ENCODE measurements around the gene POLR2E. TPM values are rescaled to one million over a fixed set of nuclear protein-coding genes. Genes with fewer than 3 reads are reported as not detected.

POLR2E gene
- total RNA-seq, 1 donor: 48.9 TPM

DNA sequence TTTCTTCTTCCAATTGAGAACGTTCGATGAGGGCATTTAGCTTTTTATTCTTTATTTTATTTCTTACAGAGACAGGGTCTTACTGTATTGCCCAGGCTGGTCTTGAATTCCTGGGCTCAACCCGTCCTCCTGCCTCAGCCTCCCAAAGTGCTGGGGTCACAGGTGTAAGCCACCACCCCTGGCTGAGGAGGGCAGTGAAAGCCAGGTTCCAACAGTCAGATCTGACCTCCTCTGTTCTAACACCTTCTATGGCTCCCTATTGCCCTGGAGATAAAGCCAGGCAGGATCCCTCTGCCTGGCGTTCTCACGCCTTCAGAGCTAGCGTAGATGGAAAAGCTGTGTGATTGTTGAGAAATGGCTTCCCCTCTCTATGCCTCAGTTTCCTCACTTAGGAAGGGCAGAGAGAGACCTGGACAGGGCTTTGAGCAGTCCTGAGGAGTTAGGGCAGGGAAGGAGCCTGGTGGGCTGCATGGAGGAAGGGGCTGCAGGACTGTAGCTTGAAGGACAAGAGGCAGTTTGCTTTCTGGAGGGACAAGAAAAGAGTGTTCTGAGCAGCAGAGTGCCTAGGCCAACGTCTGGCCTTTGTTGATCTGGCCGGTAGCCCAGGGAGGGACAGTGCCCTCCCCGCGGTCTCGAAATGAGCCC lies 22.7 kb downstream of the POLR2E start:
- peaks cover 87% of the 10 kb centered on the region for H3K4me1 ChIP-seq (ENCODE audit: insufficient read depth, low read length)
- H3K9me3 ChIP-seq (ENCODE audit: low read depth, low read length): no peaks in the 10 kb centered on the region
- no peaks in the 10 kb centered on the region for H3K27me3 ChIP-seq (ENCODE audit: insufficient read depth, low read length)
- no peak overlapping the region for H3K4me3 ChIP-seq (ENCODE audit: low read length)

DNA sequence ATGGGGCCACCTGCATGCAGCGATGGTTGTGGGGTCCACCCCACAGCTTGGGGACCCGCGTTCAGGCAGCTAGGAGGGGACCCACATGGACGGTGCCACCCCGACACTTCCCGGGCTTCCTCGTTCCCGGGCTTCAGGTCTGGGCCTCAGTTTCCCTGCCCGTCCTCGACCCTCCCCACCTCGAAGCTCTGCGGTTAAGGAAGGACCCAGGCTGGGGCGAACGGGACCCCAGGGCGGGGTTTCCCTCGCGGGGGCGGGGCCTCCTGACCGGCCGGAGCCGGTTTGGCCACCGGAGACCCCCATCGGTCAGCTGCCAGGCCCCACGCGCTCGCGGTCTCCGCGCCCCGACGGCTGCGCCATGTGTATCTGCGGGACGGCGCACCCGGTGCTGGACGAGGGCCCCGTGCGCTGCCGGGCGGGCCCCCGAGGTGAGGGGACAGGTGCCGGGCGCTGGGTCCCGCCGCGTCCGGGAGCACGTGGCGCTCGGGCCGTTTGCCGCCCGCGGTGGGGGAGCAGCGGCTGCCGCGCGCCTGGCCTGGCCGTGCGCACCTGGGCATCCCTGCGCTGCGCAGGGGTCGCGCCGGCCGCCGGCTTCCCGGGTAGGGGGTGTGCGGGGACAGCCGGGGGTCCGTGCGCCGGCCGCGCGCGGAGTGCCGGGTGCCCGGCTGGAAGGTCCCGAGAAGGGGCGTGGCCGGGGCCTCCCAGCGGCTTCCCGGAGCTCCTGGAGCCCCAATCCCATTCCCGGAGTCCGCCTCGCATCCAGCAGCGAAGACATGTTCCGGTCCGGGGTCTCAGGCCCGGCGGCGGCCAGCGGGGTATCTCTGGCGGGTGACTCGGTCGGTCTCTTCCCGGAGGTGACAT lies 24.0 kb downstream of the POLR2E start:
- peaks cover 81% of the 10 kb centered on the region for H3K4me1 ChIP-seq (ENCODE audit: insufficient read depth, low read length)
- no peaks in the 10 kb centered on the region for H3K27me3 ChIP-seq (ENCODE audit: insufficient read depth, low read length)
- no peak overlapping the region for H3K4me3 ChIP-seq (ENCODE audit: low read length)
- H3K9me3 ChIP-seq (ENCODE audit: low read depth, low read length): no peaks in the 10 kb centered on the region

DNA sequence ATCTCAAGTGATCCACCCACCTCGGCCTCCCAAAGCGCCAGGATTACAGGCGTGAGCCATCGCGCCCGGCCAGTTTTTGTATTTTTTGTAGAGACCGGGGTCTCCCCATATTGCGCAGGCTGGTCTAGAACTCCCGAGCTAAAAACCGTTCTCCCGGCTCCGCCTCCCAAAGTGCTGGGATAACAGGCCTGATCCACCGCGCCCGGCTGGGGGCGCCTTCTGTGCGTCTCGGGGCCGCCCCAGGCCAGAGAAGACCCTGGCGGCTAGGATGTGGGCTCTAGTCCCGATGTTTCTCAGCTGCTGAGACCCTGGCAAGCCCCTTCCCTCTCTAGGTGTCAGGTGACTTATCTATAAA lies 24.6 kb downstream of the POLR2E start:
- Histone ChIP-seq H3K27me3 (ENCODE audit: insufficient read depth, low read length) (no peaks in the 10 kb centered on the region), H3K4me3 (ENCODE audit: low read length) (no peak overlapping the region), H3K9me3 (ENCODE audit: low read depth, low read length) (no peaks in the 10 kb centered on the region), H3K4me1 (ENCODE audit: insufficient read depth, low read length) (peaks cover 81% of the 10 kb centered on the region)

DNA sequence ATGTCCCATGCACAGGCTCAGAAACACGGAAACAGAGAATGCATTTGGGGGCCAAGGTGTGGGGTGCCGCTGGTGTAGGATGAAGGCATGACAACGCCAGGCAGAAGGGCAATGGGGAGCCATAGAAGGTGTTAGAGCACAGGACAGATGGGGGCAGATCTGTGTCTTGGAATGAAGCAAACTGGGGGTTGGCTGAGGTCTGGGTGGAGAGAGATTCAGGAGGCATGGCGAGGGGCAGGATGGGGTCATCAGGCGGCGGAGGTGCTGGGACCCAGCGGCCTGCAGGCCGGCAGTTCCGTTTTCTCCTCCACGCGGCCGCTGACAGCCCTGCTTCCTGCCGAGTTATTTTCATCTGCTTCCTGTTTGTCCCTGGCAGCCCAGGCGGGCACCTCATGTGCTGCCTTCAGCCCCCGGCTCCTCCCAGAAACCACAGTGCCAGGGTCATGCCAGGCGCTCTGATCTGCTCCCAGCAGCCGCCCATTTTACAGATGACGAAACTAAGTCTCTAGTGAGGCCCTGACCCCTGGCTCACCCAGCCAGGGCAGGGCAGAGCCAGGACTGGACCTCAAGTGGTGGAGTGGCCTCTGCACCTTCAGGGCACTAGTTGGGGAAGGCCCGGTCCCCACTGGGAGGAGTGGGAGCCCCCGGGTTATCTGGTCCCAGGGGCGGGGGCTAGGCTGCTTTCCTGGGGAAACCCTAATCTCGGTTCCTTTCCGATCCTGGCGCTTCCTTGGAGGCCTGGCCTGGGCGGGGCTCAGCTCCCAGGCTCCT lies 26.0 kb downstream of the POLR2E start:
- Histone ChIP-seq H3K4me1 (ENCODE audit: insufficient read depth, low read length) (peaks cover 84% of the 10 kb centered on the region), H3K4me3 (ENCODE audit: low read length) (peak overlapping the region; percentile 98), H3K9me3 (ENCODE audit: low read depth, low read length) (no peaks in the 10 kb centered on the region), H3K27me3 (ENCODE audit: insufficient read depth, low read length) (no peaks in the 10 kb centered on the region)

DNA sequence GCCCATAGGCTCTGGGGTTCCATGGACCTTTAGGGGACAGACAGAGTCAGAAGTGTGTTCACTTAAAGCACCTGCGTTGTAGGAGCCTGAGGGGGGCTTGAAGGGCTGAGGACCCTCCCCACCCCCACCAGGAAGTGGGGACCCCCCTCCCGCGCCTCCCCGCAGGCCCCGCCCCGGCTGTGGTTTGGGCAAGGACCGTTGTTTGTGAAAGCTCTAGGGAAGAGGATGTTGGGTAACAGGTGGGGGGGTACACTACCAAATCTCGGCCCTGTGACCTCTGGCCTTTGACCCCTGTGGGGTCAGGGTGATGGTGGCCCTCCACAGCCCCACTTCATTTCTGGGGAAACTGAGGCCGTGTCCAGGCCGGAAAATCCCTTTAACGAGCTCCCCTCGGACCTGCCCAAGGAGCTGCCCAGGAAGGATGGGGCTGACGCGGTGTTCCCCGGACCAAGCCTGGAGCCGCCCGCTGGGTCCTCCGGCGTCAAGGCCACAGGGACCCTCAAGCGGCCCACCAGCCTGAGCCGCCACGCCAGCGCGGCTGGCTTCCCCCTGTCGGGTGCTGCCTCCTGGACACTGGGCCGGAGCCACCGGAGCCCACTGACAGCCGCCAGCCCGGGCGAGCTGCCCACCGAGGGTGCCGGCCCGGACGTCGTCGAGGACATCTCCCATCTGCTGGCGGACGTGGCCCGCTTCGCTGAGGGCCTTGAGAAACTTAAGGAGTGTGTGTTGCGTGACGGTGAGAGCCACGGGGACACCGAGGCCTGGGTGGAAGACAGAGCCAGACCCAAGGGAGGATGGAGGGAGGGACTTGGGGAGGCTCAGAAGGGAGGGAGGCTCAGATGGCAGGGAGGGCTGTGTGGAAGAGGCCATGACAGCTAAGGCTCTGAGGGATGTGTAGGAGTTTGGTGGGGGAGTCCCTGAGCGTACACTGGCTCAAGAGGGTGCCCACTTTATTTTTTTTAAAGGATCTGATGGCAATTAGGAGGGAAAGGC lies 26.9 kb downstream of the POLR2E start:
- Histone ChIP-seq H3K4me3 (ENCODE audit: low read length) (peak overlapping the region; percentile 98), H3K9me3 (ENCODE audit: low read depth, low read length) (no peaks in the 10 kb centered on the region), H3K27me3 (ENCODE audit: insufficient read depth, low read length) (no peaks in the 10 kb centered on the region), H3K4me1 (ENCODE audit: insufficient read depth, low read length) (peaks cover 83% of the 10 kb centered on the region)

DNA sequence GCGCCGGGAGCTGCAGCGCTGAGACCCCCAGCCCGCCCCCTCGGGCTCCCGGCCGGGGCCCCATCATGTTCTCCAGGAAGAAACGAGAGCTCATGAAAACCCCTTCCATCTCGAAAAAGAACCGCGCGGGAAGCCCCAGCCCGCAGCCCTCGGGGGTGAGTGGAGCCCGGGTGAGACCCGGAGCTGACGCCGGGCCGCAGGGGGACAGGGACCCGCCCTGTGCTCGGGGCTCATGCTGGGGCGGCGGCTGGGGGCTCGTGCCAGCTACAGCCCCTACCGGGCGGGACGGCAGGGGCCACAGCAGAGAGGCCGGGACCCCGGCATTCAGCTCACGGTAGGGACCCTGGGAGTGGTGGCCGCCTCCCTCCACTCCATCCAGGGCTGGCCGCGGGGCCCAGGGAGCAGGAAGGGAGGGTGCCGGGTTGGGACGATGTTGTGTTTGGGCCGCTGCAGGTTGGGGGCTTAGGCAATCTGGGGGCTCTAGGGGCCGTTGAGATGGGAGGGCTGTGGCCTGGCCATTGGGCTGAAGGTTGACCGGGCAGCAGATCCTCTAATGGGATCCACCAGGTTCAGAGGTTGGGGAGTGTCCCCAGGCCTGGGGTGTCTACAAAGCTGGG lies 27.7 kb downstream of the POLR2E start:
- H3K27me3 ChIP-seq (ENCODE audit: insufficient read depth, low read length): no peaks in the 10 kb centered on the region
- H3K4me1 ChIP-seq (ENCODE audit: insufficient read depth, low read length): peaks cover 76% of the 10 kb centered on the region
- H3K9me3 ChIP-seq (ENCODE audit: low read depth, low read length): no peaks in the 10 kb centered on the region
- peak overlapping the region; percentile 98 for H3K4me3 ChIP-seq (ENCODE audit: low read length)

GRCh38 chr19:1066748-1067340 lies 28.3 kb downstream of the POLR2E start, which contains the start of gene ARHGAP45:
TSS of gene ARHGAP45 (plus strand) at chr19:1067167. CDS start at chr19:1067406, 239 bp downstream.
- Histone ChIP-seq H3K4me1 (ENCODE audit: insufficient read depth, low read length) (peaks cover 70% of the 10 kb centered on the region), H3K9me3 (ENCODE audit: low read depth, low read length) (no peaks in the 10 kb centered on the region), H3K27me3 (ENCODE audit: insufficient read depth, low read length) (no peaks in the 10 kb centered on the region), H3K4me3 (ENCODE audit: low read length) (peak within 1 kb of the TSS; percentile 98)

GRCh38 chr19:1066251-1066747 lies 28.9 kb downstream of the POLR2E start:
- Histone ChIP-seq H3K4me1 (ENCODE audit: insufficient read depth, low read length) (peaks cover 66% of the 10 kb centered on the region), H3K9me3 (ENCODE audit: low read depth, low read length) (no peaks in the 10 kb centered on the region), H3K4me3 (ENCODE audit: low read length) (peak overlapping the region; percentile 98), H3K27me3 (ENCODE audit: insufficient read depth, low read length) (no peaks in the 10 kb centered on the region)

DNA sequence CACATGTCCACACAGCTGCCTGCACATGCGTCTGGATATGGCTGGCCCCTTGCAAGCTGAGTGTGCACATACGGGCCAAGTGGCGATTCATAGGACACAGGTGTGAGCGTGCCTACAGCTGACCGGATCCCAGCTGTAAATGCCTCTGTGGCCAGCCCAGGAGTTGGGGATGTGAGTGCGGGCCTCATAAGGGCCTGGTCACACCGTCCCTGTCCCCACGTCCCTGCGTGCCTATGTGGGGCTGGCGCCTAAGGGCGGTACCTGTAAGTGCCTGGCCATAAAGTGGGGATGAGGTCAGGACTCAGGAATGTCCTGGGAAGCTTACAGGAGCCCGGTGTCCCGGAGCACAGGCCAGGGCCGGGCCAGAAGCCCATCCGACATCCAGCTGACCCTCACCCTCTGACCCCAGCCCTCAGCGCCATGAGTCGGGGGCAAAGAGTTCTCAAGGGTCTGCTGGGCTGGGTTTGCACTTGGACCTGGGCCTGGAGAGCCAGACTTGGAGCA lies 29.5 kb downstream of the POLR2E start:
- Histone ChIP-seq H3K4me3 (ENCODE audit: low read length) (no peak overlapping the region), H3K27me3 (ENCODE audit: insufficient read depth, low read length) (no peaks in the 10 kb centered on the region), H3K9me3 (ENCODE audit: low read depth, low read length) (no peaks in the 10 kb centered on the region), H3K4me1 (ENCODE audit: insufficient read depth, low read length) (peaks cover 61% of the 10 kb centered on the region)

DNA sequence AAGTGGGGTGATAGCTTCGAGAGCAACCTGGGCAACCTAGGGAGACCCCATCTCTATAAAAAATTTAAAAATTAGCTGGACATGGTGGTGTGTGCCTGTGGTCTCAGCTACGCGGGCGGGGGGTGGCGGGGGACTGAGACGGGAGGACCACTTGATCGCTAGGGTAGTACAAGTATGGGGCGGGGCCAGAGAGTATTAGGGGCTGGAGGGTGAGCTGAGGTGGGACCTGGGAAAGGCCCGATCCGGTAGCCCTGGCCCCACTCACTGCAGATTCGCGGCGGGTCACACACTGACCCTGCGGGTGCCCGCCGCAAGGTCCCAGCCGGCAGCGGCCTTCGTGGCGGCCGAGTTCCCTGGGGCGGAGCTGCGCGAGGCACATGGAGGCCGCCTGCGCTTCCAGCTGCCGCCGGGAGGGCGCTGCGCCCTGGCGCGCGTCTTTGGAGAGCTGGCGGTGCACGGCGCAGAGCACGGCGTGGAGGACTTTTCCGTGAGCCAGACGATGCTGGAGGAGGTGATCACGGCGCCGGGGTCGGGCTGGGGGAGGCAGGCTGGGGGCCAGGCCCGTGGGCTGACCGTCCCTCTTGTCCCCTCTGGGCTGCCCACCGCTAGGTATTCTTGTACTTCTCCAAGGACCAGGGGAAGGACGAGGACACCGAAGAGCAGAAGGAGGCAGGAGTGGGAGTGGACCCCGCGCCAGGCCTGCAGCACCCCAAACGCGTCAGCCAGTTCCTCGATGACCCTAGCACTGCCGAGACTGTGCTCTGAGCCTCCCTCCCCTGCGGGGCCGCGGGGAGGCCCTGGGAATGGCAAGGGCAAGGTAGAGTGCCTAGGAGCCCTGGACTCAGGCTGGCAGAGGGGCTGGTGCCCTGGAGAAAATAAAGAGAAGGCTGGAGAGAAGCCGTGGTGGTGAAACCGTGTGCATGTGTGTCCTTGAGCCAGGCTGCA lies 30.2 kb downstream of the POLR2E start:
- Histone ChIP-seq H3K27me3 (ENCODE audit: insufficient read depth, low read length) (no peaks in the 10 kb centered on the region), H3K4me1 (ENCODE audit: insufficient read depth, low read length) (peaks cover 54% of the 10 kb centered on the region), H3K4me3 (ENCODE audit: low read length) (no peak overlapping the region), H3K9me3 (ENCODE audit: low read depth, low read length) (no peaks in the 10 kb centered on the region)

- no peaks in the 10 kb centered on the region for H3K27me3 ChIP-seq (ENCODE audit: insufficient read depth, low read length)
- H3K4me1 ChIP-seq (ENCODE audit: insufficient read depth, low read length): peaks cover 46% of the 10 kb centered on the region
- no peaks in the 10 kb centered on the region for H3K9me3 ChIP-seq (ENCODE audit: low read depth, low read length)
- H3K4me3 ChIP-seq (ENCODE audit: low read length): no peak overlapping the region
Observed at GRCh38 chr19:1063909-1064660, 31.1 kb downstream of the POLR2E start.

Measured in mononuclear cell (primary cell).